Skeletal muscle tissue (tissue), 4 donors: Measurements from ENCODE around the gene DICER1. TPM values are rescaled to one million over a fixed set of nuclear protein-coding genes. Genes with fewer than 3 reads are reported as not detected.

Source experiments
- H3K27ac ChIP-seq: one replicate; pipeline ENCODE4 v1.7.0; 2013; ENCODE audit warnings: mild to moderate bottlenecking, low read depth, low read length, inconsistent platforms
- H3K27me3 ChIP-seq, 3 donors: one replicate each; pipeline ENCODE4 v1.7.0; 2013; ENCODE audit warnings: low read length in 3 of 3; ENCODE audit not compliant: control insufficient read depth in 3 of 3, insufficient read depth in 3 of 3
- H3K36me3 ChIP-seq, 3 donors: one replicate each; pipeline ENCODE4 v1.7.0; 2013; ENCODE audit warnings: low read length in 3 of 3; ENCODE audit not compliant: control insufficient read depth in 3 of 3, insufficient read depth in 3 of 3
- H3K4me1 ChIP-seq, 3 donors: one replicate each; pipeline ENCODE4 v1.7.0; 2013; ENCODE audit warnings: low read length in 3 of 3, mild to moderate bottlenecking in 3 of 3; ENCODE audit not compliant: control insufficient read depth in 3 of 3, insufficient read depth in 3 of 3
- H3K4me3 ChIP-seq, 3 donors: one replicate each; pipeline ENCODE4 v1.7.0; 2013; ENCODE audit warnings: low read length in 3 of 3
- H3K9ac ChIP-seq, 3 donors: one replicate each; pipeline ENCODE4 v1.7.0; 2013; ENCODE audit warnings: low read length in 3 of 3, mild to moderate bottlenecking in 3 of 3, moderate library complexity in 2 of 3, low read depth in 1 of 3
- H3K9me3 ChIP-seq, 3 donors: one replicate each; pipeline ENCODE4 v1.7.0; 2013; ENCODE audit warnings: low read length in 3 of 3; ENCODE audit not compliant: control insufficient read depth in 3 of 3
- total RNA-seq: library from RNA; depleted of rRNA; stranded (reverse); fragments of >200 nt; gene quantifications from one replicate; pipeline ENCODE4 v1.2.3, GENCODE V29; 2014
- donor health status: Osteomylitis.

DICER1 gene
- total RNA-seq, 1 donor from 2014 or later: 107 TPM

DNA sequence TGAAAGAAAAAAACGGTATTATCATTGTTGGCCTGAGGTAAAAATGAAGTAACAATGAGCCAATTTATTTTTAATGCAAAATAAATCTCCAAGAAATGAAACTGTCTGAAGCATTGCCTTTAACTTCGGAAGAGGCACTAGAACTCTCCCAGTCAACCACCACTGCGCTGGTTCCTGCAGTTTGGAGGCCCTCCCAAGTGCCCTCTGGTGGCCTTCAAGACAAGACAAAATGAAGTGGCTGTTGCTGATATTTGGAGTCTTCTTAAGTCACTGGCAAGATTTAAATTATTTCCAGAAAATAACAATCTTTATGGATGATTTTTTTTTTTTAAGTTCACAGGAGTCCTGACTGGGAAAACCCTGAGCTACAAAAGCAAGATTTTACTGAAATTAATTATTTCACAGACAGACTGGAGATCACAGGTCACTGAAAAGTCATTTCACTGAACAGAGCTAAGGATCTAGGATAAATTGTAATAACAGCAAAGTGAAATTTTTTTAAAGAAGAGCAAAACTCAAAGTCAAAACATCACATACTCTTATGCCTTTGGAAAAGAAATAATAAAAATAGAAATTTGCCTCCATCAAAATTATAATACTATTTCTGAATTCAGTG lies 58.2 kb downstream of the DICER1 start:
- H3K9ac ChIP-seq: no peak overlapping the region
- no peak overlapping the region for H3K27ac ChIP-seq
- H3K36me3 ChIP-seq: peaks cover 27 to 40% (median 35%) of the 10 kb centered on the region in 3 donors
- no peak overlapping the region for H3K4me3 ChIP-seq
- no peaks in the 10 kb centered on the region for H3K27me3 ChIP-seq
- H3K4me1 ChIP-seq: peaks cover 6 to 9% (median 7%) of the 10 kb centered on the region in 3 donors
- no peaks in the 10 kb centered on the region for H3K9me3 ChIP-seq

DNA sequence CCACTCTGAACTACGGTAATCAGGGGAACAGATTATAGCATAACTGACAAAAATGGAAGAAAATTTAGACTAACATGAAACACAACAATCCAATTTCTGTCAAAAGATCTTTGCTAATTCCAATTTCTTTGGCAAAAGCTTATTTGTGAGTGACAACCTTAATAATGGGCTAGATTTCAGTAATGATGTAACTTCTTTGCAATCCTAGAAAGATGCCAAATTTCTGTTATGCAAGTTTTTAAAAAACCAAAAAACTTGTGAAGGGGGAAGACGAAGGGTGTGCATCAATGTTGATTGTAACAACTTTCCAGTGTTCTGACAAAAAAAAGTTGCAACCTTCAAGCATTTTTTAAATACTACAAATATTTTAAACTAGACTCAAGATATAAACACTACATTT lies 59.9 kb downstream of the DICER1 start:
- no peak overlapping the region for H3K4me3 ChIP-seq
- peaks cover 6 to 11% (median 7%) of the 10 kb centered on the region in 3 donors for H3K4me1 ChIP-seq
- H3K27me3 ChIP-seq: no peaks in the 10 kb centered on the region
- peaks cover 28 to 39% (median 31%) of the 10 kb centered on the region in 3 donors for H3K36me3 ChIP-seq
- no peaks in the 10 kb centered on the region for H3K9me3 ChIP-seq
- no peak overlapping the region for H3K9ac ChIP-seq
- H3K27ac ChIP-seq: no peak overlapping the region

DNA sequence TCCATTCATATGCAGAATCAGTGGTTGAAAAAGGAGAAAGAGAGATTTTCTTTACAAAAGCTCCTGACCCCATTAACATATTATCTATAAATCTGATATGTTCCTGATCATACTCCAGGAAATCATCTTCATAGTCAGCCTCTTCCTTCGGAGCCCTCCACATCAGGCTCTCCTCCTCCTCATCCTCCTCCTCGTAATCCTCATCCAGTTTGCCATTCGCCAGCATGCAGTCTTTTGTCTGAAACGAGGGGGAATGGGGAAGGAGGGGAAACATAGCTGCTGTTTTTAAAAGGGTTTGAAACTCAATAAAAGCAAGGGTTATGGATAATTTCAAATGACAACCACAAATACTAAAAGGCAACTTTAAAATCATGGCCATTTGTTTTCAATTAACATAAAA lies 60.9 kb downstream of the DICER1 start:
- Histone ChIP-seq H3K27ac (no peak overlapping the region), H3K36me3 (peaks cover 22 to 33% (median 28%) of the 10 kb centered on the region in 3 donors), H3K4me1 (peaks cover 6 to 7% (median 7%) of the 10 kb centered on the region in 3 donors)

DNA sequence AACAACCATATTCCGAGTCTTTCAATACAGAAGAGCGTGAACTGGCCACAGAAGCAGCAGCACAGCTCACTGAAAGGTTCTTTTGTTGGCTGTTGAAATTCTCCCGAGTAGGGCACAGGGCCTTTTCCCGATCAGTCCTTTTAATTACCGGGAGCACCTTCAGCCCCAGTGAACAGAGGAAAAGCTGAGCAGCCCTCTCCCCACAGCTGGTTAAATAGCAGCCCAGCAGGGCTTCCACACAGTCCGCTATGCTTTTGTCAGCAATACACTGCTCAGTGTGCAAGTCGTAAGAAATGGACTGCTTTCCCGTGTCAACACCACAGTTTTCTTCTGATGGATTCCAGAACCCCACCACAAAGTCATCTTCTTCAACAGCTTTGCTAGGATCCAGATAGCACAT lies 61.3 kb downstream of the DICER1 start:
- Histone ChIP-seq H3K4me1 (peaks cover 6 to 7% (median 7%) of the 10 kb centered on the region in 3 donors), H3K27me3 (no peaks in the 10 kb centered on the region), H3K4me3 (no peak overlapping the region), H3K9ac (no peak overlapping the region), H3K27ac (no peak overlapping the region), H3K36me3 (peaks cover 22 to 29% (median 29%) of the 10 kb centered on the region in 3 donors), H3K9me3 (no peaks in the 10 kb centered on the region)

More for the DNA sequence above, 60.9 kb downstream of the DICER1 start:
- Histone ChIP-seq H3K9me3 (no peaks in the 10 kb centered on the region), H3K27me3 (no peaks in the 10 kb centered on the region), H3K4me3 (no peak overlapping the region), H3K9ac (no peak overlapping the region)

DNA sequence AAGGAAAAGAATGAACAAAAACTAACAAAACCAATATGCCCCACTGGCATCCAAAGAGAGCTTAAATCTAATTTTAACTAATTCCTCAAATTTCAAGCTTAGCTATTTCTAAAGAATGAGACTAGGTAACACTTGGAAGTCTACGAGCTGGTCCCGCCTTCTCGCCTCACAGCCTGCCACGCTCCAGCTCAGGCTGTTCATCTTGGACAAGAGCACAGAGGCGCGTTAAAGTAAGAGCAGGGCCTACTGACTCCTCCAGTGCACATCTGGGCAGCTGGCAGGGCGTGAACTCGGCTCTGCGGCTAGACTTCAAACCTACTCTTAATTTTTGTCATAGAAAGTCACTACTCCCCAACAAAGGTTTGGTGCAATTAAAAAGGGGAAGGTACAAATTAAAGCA lies 64.6 kb downstream of the DICER1 start:
- no peaks in the 10 kb centered on the region for H3K9me3 ChIP-seq
- H3K36me3 ChIP-seq: peaks cover 27 to 47% (median 42%) of the 10 kb centered on the region in 3 donors
- H3K4me3 ChIP-seq: no peak overlapping the region
- H3K4me1 ChIP-seq: peaks cover 0 to 3% (median 0%) of the 10 kb centered on the region in 3 donors
- H3K27me3 ChIP-seq: no peaks in the 10 kb centered on the region
- no peak overlapping the region for H3K27ac ChIP-seq
- no peak overlapping the region for H3K9ac ChIP-seq

DNA sequence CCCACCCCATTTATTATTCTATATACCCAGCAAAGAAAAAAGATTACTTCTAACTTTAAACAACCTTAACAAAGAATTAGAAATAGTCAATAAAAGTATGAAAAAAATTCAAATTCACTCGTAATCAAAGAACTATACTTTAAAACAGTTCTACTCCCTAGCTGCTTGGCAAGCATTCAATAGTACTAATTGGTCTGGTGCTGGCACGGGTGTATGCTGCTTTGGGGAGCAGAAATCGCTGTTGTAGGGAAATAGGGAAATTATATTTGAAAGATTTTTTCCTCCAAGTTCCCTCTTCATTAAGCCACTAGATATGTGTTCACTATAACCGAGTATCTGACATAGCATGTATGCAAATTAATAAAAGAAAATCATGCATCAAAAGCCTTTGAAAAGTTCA lies 65.7 kb downstream of the DICER1 start:
- H3K9me3 ChIP-seq: no peaks in the 10 kb centered on the region
- H3K4me3 ChIP-seq: no peak overlapping the region
- H3K27me3 ChIP-seq: no peaks in the 10 kb centered on the region
- H3K9ac ChIP-seq: no peak overlapping the region
- H3K4me1 ChIP-seq: peaks cover 0 to 3% (median 0%) of the 10 kb centered on the region in 3 donors
- peaks cover 27 to 51% (median 41%) of the 10 kb centered on the region in 3 donors for H3K36me3 ChIP-seq
- H3K27ac ChIP-seq: no peak overlapping the region

DNA sequence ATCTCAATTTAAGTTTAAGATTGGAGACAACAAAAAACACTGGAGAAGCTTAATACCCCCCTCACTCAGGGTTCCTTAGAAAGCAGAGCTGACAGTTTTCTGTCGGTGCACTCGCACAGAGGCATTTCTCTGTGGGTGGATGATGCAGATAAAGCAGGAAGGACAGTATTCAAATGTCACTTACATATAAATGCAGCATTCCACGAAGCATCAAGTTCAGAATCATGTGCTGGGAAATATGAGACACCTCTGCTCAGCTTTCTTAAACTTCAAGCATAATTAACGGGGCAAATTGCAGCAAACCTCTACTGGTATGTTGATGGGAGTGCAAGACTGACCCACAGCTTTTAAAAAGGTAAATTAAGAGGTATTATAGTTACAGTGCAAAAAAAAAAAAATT lies 68.7 kb downstream of the DICER1 start:
- Histone ChIP-seq H3K27me3 (no peaks in the 10 kb centered on the region), H3K4me3 (no peak overlapping the region), H3K4me1 (peaks cover 0 to 3% (median 0%) of the 10 kb centered on the region in 3 donors), H3K36me3 (peaks cover 18 to 54% (median 30%) of the 10 kb centered on the region in 3 donors), H3K9me3 (no peaks in the 10 kb centered on the region), H3K9ac (no peak overlapping the region), H3K27ac (no peak overlapping the region)

DNA sequence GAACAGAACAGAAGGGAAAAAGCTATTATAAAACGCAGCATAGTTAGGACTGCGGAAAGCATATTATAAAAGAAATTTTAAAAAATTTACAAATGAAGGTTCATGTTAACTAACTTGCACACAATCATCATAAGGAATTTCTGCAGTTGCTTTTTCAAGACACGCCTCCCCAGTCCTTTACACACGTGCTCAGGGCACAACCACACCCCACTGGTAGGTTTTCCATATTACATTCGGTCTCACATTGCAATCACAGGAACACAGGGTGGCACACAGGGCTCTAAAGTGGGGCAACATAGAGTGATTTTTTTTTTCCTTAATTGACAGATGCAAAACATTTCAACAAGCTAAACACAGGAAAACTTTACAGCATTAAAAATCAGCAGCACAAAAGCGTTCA lies 69.7 kb downstream of the DICER1 start:
- Histone ChIP-seq H3K36me3 (peaks cover 8 to 44% (median 20%) of the 10 kb centered on the region in 3 donors), H3K4me3 (no peak overlapping the region), H3K27ac (no peak overlapping the region), H3K27me3 (no peaks in the 10 kb centered on the region), H3K9me3 (no peaks in the 10 kb centered on the region), H3K9ac (no peak overlapping the region), H3K4me1 (no peaks in the 10 kb centered on the region)

DNA sequence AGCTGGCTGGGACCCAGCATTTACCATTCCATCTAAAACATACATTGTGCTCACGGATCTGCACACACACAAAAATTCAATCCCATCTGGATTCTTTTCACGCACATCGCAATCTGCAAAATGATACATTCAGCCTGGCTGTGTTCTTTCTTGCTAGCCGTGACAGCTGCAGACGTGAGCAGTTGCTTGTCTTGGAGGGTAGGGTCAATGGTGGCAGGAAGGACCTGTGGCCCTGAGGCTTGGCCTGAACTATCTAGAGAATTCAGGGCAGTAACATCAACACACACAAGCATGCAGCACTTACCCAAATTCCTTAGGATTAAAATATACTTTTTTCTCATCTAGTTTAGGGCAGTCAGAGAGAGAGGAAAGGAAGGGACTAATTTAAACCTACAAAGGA lies 72.0 kb downstream of the DICER1 start:
- H3K27me3 ChIP-seq: no peaks in the 10 kb centered on the region
- H3K9ac ChIP-seq: no peak overlapping the region
- H3K27ac ChIP-seq: no peak overlapping the region
- H3K36me3 ChIP-seq: peaks cover 7 to 30% (median 17%) of the 10 kb centered on the region in 3 donors
- H3K4me3 ChIP-seq: no peak overlapping the region
- H3K4me1 ChIP-seq: no peaks in the 10 kb centered on the region
- H3K9me3 ChIP-seq: no peaks in the 10 kb centered on the region

DNA sequence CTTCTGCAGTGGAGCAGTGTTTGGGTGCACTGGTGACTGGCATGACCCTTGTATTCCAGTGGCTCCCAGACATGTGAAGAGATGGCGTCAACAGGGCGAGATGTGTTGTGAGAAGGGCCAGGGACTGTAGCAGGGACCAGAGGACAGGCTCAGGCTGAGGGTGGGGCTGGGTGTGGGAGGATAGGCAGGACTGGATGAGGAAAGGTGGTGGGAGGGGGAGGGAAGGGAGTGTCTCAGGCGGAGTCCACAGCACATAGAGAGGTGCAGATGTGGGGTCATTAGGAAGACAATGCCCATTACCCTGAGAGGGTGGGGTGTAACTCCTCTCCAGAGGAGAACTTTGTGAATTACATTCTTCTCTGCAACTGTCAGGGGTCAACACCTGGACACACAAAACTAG lies 78.5 kb downstream of the DICER1 start:
- Histone ChIP-seq H3K4me1 (no peaks in the 10 kb centered on the region), H3K27ac (no peak overlapping the region), H3K36me3 (no peaks in the 10 kb centered on the region), H3K4me3 (no peak overlapping the region), H3K9ac (no peak overlapping the region), H3K27me3 (peaks cover 0 to 5% (median 5%) of the 10 kb centered on the region in 3 donors), H3K9me3 (no peaks in the 10 kb centered on the region)
